HepG2 (cell line): Measurements from ENCODE around the gene RFX2. TPM values are rescaled to one million over a fixed set of nuclear protein-coding genes. Genes with fewer than 3 reads are reported as not detected.

Source experiments
- CHD2 ChIP-seq: IDR thresholded peaks from 2 replicates; pipeline ENCODE4 v1.6.1; 2011; ENCODE audit warnings: low read depth, low read length, improper control_type of control experiment
- EEA1 ChIP-seq: sonication (generic); formaldehyde crosslinking; IDR thresholded peaks from 2 replicates; pipeline ENCODE4 v1.5.1; 2020; ENCODE audit warnings: mild to moderate bottlenecking, missing genetic modification reagents, borderline replicate concordance
- FOSL2 ChIP-seq: sonication (generic); formaldehyde crosslinking; IDR thresholded peaks from 2 replicates; pipeline ENCODE4 v1.4.0; 2020; ENCODE audit warnings: missing genetic modification reagents
- FOXJ3 ChIP-seq: sonication (generic); formaldehyde crosslinking; IDR thresholded peaks from 2 replicates; pipeline ENCODE4 v1.4.0; 2020; ENCODE audit warnings: missing genetic modification reagents, mild to moderate bottlenecking, borderline replicate concordance
- FOXP1 ChIP-seq, 2 experiments: fragments of 450-650 bp in 1 of 2; IDR thresholded peaks; 2 replicates each; pipeline ENCODE4 v1.6.1; 2017 to 2018; ENCODE audit warnings: antibody characterized with exemption in 1 of 2
- KDM3A ChIP-seq: IDR thresholded peaks from 2 replicates; pipeline ENCODE4 v1.6.1; 2018; ENCODE audit warnings: low read depth, missing compliant biosample characterization
- MXD4 ChIP-seq: IDR thresholded peaks from 2 replicates; pipeline ENCODE4 v1.6.1; 2016; ENCODE audit warnings: mild to moderate bottlenecking, missing biosample characterization, missing genetic modification reagents
- MXI1 ChIP-seq: IDR thresholded peaks from 3 replicates; pipeline ENCODE4 v1.6.1; 2012; ENCODE audit warnings: low read depth, low read length, inconsistent platforms, borderline replicate concordance
- NCOA2 ChIP-seq: sonication (generic); formaldehyde crosslinking; IDR thresholded peaks from 2 replicates; pipeline ENCODE4 v1.8.0; 2022; ENCODE audit warnings: inconsistent platforms
- NFE2L1 ChIP-seq: sonication (generic); formaldehyde crosslinking; IDR thresholded peaks from 2 replicates; pipeline ENCODE4 v1.4.0; 2020; ENCODE audit warnings: missing genetic modification reagents, mild to moderate bottlenecking, borderline replicate concordance
- NFIB ChIP-seq: sonication (generic); formaldehyde crosslinking; IDR thresholded peaks from 2 replicates; pipeline ENCODE4 v1.9.0; 2021; ENCODE audit warnings: missing genetic modification reagents, mild to moderate bottlenecking, borderline replicate concordance
- NR2F2 ChIP-seq: IDR thresholded peaks from 2 replicates; pipeline ENCODE4 v1.6.1; 2012; ENCODE audit warnings: low read depth, inconsistent platforms, borderline replicate concordance
- SP5 ChIP-seq: IDR thresholded peaks from 2 replicates; pipeline ENCODE4 v1.6.1; 2016; ENCODE audit warnings: low read depth, borderline replicate concordance
- THAP11 ChIP-seq: IDR thresholded peaks from 2 replicates; pipeline ENCODE4 v1.6.1; 2016; ENCODE audit warnings: missing biosample characterization, missing genetic modification reagents
- THRA ChIP-seq: sonication (generic); formaldehyde crosslinking; IDR thresholded peaks from 2 replicates; pipeline ENCODE4 v1.4.0; 2020; ENCODE audit warnings: missing genetic modification reagents, borderline replicate concordance
- TRAFD1 ChIP-seq: sonication (generic); formaldehyde crosslinking; IDR thresholded peaks from 2 replicates; pipeline ENCODE4 v1.5.1; 2020; ENCODE audit warnings: missing genetic modification reagents, mild to moderate bottlenecking, borderline replicate concordance
- ZBTB21 ChIP-seq: sonication (generic); formaldehyde crosslinking; IDR thresholded peaks from 2 replicates; pipeline ENCODE4 v1.4.0; 2020; ENCODE audit warnings: missing genetic modification reagents
- ZBTB7B ChIP-seq: sonication (generic); formaldehyde crosslinking; IDR thresholded peaks from 2 replicates; pipeline ENCODE4 v1.4.0; 2020; ENCODE audit warnings: missing genetic modification reagents
- ZNF280B ChIP-seq: sonication (generic); formaldehyde crosslinking; IDR thresholded peaks from 2 replicates; pipeline ENCODE4 v1.5.0; 2020; ENCODE audit warnings: missing genetic modification reagents, mild to moderate bottlenecking, borderline replicate concordance
- ZNF597 ChIP-seq: sonication (generic); formaldehyde crosslinking; IDR thresholded peaks from 2 replicates; pipeline ENCODE4 v1.5.0; 2020; ENCODE audit warnings: missing genetic modification reagents
- ZNF747 ChIP-seq: sonication (generic); formaldehyde crosslinking; IDR thresholded peaks from 2 replicates; pipeline ENCODE4 v1.8.1; 2023; ENCODE audit warnings: missing genetic modification reagents, mild to moderate bottlenecking, borderline replicate concordance
- polyA plus RNA-seq, 8 experiments: library from polyadenylated mRNA; depleted of rRNA in 3 of 8; stranded (reverse) in 7 of 8; unstranded in 1 of 8; fragments of >200 nt; fragmentation: Illumina TruSeq in 4 of 8; extraction: Trizol in 4 of 8; gene quantifications; 2 replicates each; pipeline versions ENCODE4 v1.2.1 to v1.2.3, GENCODE V29; 2011 to 2016; ENCODE audit warnings: low read depth in 4 of 8, missing spikeins in 1 of 8, mixed read lengths in 1 of 8; ENCODE audit not compliant: insufficient read depth in 1 of 8
- total RNA-seq, 5 experiments: library from RNA; depleted of rRNA; stranded (reverse); fragments of >200 nt; fragmentation: Illumina TruSeq; extraction: Trizol; gene quantifications; 2 replicates each; pipeline ENCODE4 v1.2.3, GENCODE V29; 2016; ENCODE audit warnings: low read depth in 1 of 5

The RFX2 gene
- total and polyA plus RNA-seq, 2 of the 13 experiments (the other 11 are each of a cell fraction or from before 2014, with no cell fraction given) = 2.8 to 3.3 TPM

GRCh38 chr19:6021878-6022569, 88.3 kb downstream of the RFX2 start (continued):
- TF ChIP-seq TRAFD1 (CRISPR knock-in tag) (no peak), FOXP1 (IDR thresholded peaks at IDR 0.05) (no peak), FOXP1 (CRISPR knock-in tag; IDR thresholded peaks at IDR 0.05) (0 out of 2 replicates have a peak, but pooled peaks have one; percentile 10), NFIB (CRISPR knock-in tag) (no peak), ZNF280B (CRISPR knock-in tag) (0 out of 2 replicates have a peak, but pooled peaks have one; percentile 40), THAP11 (CRISPR knock-in tag) (0 out of 2 replicates have a peak, but pooled peaks have one; percentile 35), ZBTB21 (CRISPR knock-in tag) (no peak), CHD2 (no peak), ZNF597 (CRISPR knock-in tag) (no peak), NFE2L1 (CRISPR knock-in tag) (no peak), ZBTB7B (CRISPR knock-in tag) (0 out of 2 replicates have a peak, but pooled peaks have one; percentile 70), MXI1 (peak; percentile 20; the same call in 1 of the 3 replicates), THRA (CRISPR knock-in tag) (no peak), KDM3A (CRISPR knock-in tag) (peak; percentile 76; the same call in 1 of the 2 replicates), ZNF747 (CRISPR knock-in tag) (0 out of 2 replicates have a peak, but pooled peaks have one; percentile 19), FOXJ3 (CRISPR knock-in tag) (peak; percentile 29; the same call in 1 of the 2 replicates), NR2F2 (0 out of 2 replicates have a peak, but pooled peaks have one; percentile 15), FOSL2 (CRISPR knock-in tag) (peak; percentile 32; the same call in 1 of the 2 replicates), NCOA2 (CRISPR knock-in tag) (0 out of 2 replicates have a peak, but pooled peaks have one; percentile 27), MXD4 (CRISPR knock-in tag) (peak; percentile 29; the same call in 1 of the 2 replicates), SP5 (CRISPR knock-in tag) (no peak), EEA1 (CRISPR knock-in tag) (peak; percentile 15; the same call in 1 of the 2 replicates)
